HG03460 (cell line): ENCODE results near the gene ZC3H14.
A peak's percentile ranks its signal among the peaks of the same experiment; 100 is the strongest.
"Not testable (repeated sequence)": the region's sequence is repeated elsewhere in the genome, so short reads cannot be mapped to it uniquely, and the experiment has no call there.

ENCODE experiments used
- ATAC-seq: cut with Tn5 transposase; IDR thresholded peaks from one replicate; pipeline ENCODE4 v1.9.1; 2021; ENCODE audit not compliant: unreplicated experiment

Gene ZC3H14

GRCh38 chr14:88562831-88563686 is at the start of gene ZC3H14:
Gene ZC3H14 (plus strand): TSS chr14:88563037. CDS start chr14:88563134, 97 bp downstream.
- peak; percentile 92 for ATAC-seq

- no peak for ATAC-seq
These were observed 47.2 kb upstream of the ZC3H14 start for GRCh38 chr14:88515499-88516221.

- ATAC-seq, result no peak
These were observed 45.9 kb upstream of the ZC3H14 start for GRCh38 chr14:88516861-88517357.

- no peak for ATAC-seq
These were observed 44.0 kb upstream of the ZC3H14 start for GRCh38 chr14:88518592-88519512.

- ATAC-seq, result no peak
These were observed 42.9 kb upstream of the ZC3H14 start for GRCh38 chr14:88519907-88520306.

- no peak for ATAC-seq
These were observed 41.0 kb upstream of the ZC3H14 start for GRCh38 chr14:88521818-88522217.

GRCh38 chr14:88522393-88522792 is 40.4 kb upstream of the ZC3H14 start:
- no peak for ATAC-seq

- ATAC-seq, result not testable (repeated sequence)
These were observed 32.9 kb upstream of the ZC3H14 start for GRCh38 chr14:88529889-88530288.

- no peak for ATAC-seq
These were observed 29.7 kb upstream of the ZC3H14 start for GRCh38 chr14:88533064-88533602.

- ATAC-seq, result no peak
These were observed 27.7 kb upstream of the ZC3H14 start for GRCh38 chr14:88535149-88535548.

- ATAC-seq, result no peak
These were observed 27.0 kb upstream of the ZC3H14 start for GRCh38 chr14:88535813-88536212.

- ATAC-seq, result no peak
These were observed 21.5 kb upstream of the ZC3H14 start for GRCh38 chr14:88541324-88541723.

GRCh38 chr14:88542857-88543795 is 19.7 kb upstream of the ZC3H14 start:
- no peak for ATAC-seq

GRCh38 chr14:88545256-88545655 is 17.6 kb upstream of the ZC3H14 start:
- ATAC-seq, result no peak

- ATAC-seq, result no peak
These were observed 16.0 kb upstream of the ZC3H14 start for GRCh38 chr14:88546621-88547385.

- ATAC-seq, result no peak
These were observed 15.5 kb upstream of the ZC3H14 start for GRCh38 chr14:88547386-88547780.

- no peak for ATAC-seq
These were observed 12.8 kb upstream of the ZC3H14 start for GRCh38 chr14:88550078-88550477.

- ATAC-seq, result peak; percentile 56
These were observed 11.6 kb upstream of the ZC3H14 start for GRCh38 chr14:88551094-88551870.
